Fibroblast of villous mesenchyme (primary cell): ENCODE data around the gene COL5A2. TPM values are rescaled to one million over a fixed set of nuclear protein-coding genes. Genes with fewer than 3 reads are reported as not detected.

Experiments used
- DNase-seq: peaks from one replicate; pipeline ENCODE4 v3.0.0-alpha.2; 2010; ENCODE audit warnings: low read depth
- H3K4me3 ChIP-seq: 2 replicates; pipeline ENCODE4 v1.5.1; 2011; ENCODE audit warnings: low read depth, mild to moderate bottlenecking, low read length
- CTCF ChIP-seq: IDR thresholded peaks from 2 replicates; pipeline ENCODE4 v1.5.1; 2012; ENCODE audit warnings: low read depth, mild to moderate bottlenecking, low read length; ENCODE audit not compliant: insufficient read depth
- total RNA-seq: library from RNA; depleted of rRNA; stranded (reverse); fragments of >200 nt; gene quantifications from 2 replicates; pipeline ENCODE4 v1.2.3, GENCODE V29; 2012

COL5A2 gene
- total RNA-seq, 1 donor, result 693 TPM

- no peak for TF ChIP-seq CTCF
- H3K4me3 ChIP-seq, result no peak overlapping the region
- no peak for DNase-seq
Measured at GRCh38 chr2:189155795-189156194, 23.8 kb downstream of the COL5A2 start.

GRCh38 chr2:189153619-189154018, 25.9 kb downstream of the COL5A2 start:
- peak; percentile 86 for DNase-seq
- H3K4me3 ChIP-seq, result no peak overlapping the region
- no peak for TF ChIP-seq CTCF

- TF ChIP-seq CTCF, result no peak
- H3K4me3 ChIP-seq, result no peak overlapping the region
- DNase-seq, result no peak
Measured at GRCh38 chr2:189152483-189152882, 27.1 kb downstream of the COL5A2 start.

GRCh38 chr2:189151906-189152305, 27.7 kb downstream of the COL5A2 start:
- no peak for DNase-seq
- no peak overlapping the region for H3K4me3 ChIP-seq
- TF ChIP-seq CTCF, result no peak

- no peak for TF ChIP-seq CTCF
- DNase-seq, result peak; percentile 82
- no peak overlapping the region for H3K4me3 ChIP-seq
Measured at GRCh38 chr2:189150033-189150432, 29.5 kb downstream of the COL5A2 start.

DNA sequence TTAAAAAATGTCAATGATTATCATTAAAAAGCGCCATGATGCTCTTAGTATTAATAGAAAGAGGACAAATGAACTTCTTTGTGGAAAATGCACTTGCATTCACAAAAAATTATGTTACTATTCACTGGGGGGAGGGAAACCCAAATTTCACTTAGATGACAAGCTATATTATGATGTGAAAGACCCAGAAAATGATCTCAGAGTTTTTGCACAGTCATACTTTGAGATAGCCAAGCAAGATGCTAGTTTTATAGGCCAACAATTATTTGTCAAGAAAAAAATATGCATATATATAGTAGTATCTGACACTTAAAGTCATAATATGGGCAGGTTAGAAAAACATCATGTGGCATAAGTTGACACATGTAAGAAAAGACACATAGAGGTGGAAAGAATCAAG, 31.6 kb downstream of the COL5A2 start:
- TF ChIP-seq CTCF, result no peak
- no peak overlapping the region for H3K4me3 ChIP-seq
- DNase-seq, result no peak

- no peak overlapping the region for H3K4me3 ChIP-seq
- no peak for TF ChIP-seq CTCF
- DNase-seq, result no peak
Measured at GRCh38 chr2:189147361-189147760, 32.2 kb downstream of the COL5A2 start.
